Measurements from ENCODE around the gene NPAS2.

GRCh38 chr2:100818606-100819369 lies 1.2 kb upstream of the NPAS2 start:
- TF ChIP-seq, protein P1, sequence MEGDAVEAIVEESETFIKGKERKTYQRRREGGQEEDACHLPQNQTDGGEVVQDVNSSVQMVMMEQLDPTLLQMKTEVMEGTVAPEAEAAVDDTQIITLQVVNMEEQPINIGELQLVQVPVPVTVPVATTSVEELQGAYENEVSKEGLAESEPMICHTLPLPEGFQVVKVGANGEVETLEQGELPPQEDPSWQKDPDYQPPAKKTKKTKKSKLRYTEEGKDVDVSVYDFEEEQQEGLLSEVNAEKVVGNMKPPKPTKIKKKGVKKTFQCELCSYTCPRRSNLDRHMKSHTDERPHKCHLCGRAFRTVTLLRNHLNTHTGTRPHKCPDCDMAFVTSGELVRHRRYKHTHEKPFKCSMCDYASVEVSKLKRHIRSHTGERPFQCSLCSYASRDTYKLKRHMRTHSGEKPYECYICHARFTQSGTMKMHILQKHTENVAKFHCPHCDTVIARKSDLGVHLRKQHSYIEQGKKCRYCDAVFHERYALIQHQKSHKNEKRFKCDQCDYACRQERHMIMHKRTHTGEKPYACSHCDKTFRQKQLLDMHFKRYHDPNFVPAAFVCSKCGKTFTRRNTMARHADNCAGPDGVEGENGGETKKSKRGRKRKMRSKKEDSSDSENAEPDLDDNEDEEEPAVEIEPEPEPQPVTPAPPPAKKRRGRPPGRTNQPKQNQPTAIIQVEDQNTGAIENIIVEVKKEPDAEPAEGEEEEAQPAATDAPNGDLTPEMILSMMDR (IDR thresholded peaks at IDR 0.05; ENCODE audit: low read length), result no peak
- TF ChIP-seq EZH2 (optimal IDR thresholded peaks at IDR 0.05; ENCODE audit: low read depth, low read length) (no peak), EZH2phosphoT487 (IDR thresholded peaks at IDR 0.05; ENCODE audit: low read length) (no peak)

All from MM.1S (cell line).